C4-2B (cell line): Measurements from ENCODE around the gene LPP.

Experiments
- CTCF ChIP-seq: fragments of 450-650 bp; conservative IDR thresholded peaks from 2 replicates; pipeline ENCODE4 v1.5.1; 2017; ENCODE audit warnings: mild to moderate bottlenecking
- ZFX ChIP-seq: fragments of 450-650 bp; IDR thresholded peaks from 2 replicates; pipeline ENCODE4 v1.6.1; 2017

- TF ChIP-seq CTCF (no peak), ZFX (no peak)
Measured at GRCh38 chr3:188744166-188744565, 590.2 kb downstream of the LPP start.
